HepG2 (cell line): ENCODE data around the gene OR2F2. TPM values are rescaled to one million over a fixed set of nuclear protein-coding genes. Genes with fewer than 3 reads are reported as not detected.

ENCODE experiments used
- GABPA ChIP-seq, 2 experiments: IDR thresholded peaks; 2 replicates each; pipeline ENCODE4 v1.6.1; 2011 to 2016; ENCODE audit warnings: low read depth in 2 of 2, low read length in 1 of 2, missing biosample characterization in 1 of 2, missing genetic modification characterization in 1 of 2
- PAWR ChIP-seq: sonication (generic); formaldehyde crosslinking; IDR thresholded peaks from 2 replicates; pipeline ENCODE4 v1.4.0; 2020; ENCODE audit warnings: missing genetic modification reagents, mild to moderate bottlenecking, borderline replicate concordance
- RBM39 ChIP-seq: fragments of 200-400 bp; formaldehyde crosslinking; IDR thresholded peaks from one replicate; pipeline ENCODE4 v1.6.1; 2018; ENCODE audit warnings: antibody characterized with exemption, mild to moderate bottlenecking, low read depth, low read length; ENCODE audit not compliant: poor library complexity, severe bottlenecking
- ZFY ChIP-seq: sonication (generic); formaldehyde crosslinking; IDR thresholded peaks from 2 replicates; pipeline ENCODE4 v1.4.0; 2020; ENCODE audit warnings: missing genetic modification reagents
- ZMYM4 ChIP-seq: sonication (generic); formaldehyde crosslinking; IDR thresholded peaks from 2 replicates; pipeline ENCODE4 v1.8.1; 2023; ENCODE audit warnings: mild to moderate bottlenecking, missing genetic modification reagents
- ZNF747 ChIP-seq: sonication (generic); formaldehyde crosslinking; IDR thresholded peaks from 2 replicates; pipeline ENCODE4 v1.8.1; 2023; ENCODE audit warnings: missing genetic modification reagents, mild to moderate bottlenecking, borderline replicate concordance
- ZNF772 ChIP-seq: sonication (generic); formaldehyde crosslinking; IDR thresholded peaks from 2 replicates; pipeline ENCODE4 v1.5.0; 2020; ENCODE audit warnings: mild to moderate bottlenecking, missing genetic modification reagents
- ZNF883 ChIP-seq: sonication (generic); formaldehyde crosslinking; IDR thresholded peaks from 2 replicates; pipeline ENCODE4 v1.5.1; 2020; ENCODE audit warnings: mild to moderate bottlenecking, missing genetic modification reagents; ENCODE audit errors: not compliant biosample characterization
- polyA plus RNA-seq, 8 experiments: library from polyadenylated mRNA; depleted of rRNA in 3 of 8; stranded (reverse) in 7 of 8; unstranded in 1 of 8; fragments of >200 nt; fragmentation: Illumina TruSeq in 4 of 8; extraction: Trizol in 4 of 8; gene quantifications; 2 replicates each; pipeline versions ENCODE4 v1.2.1 to v1.2.3, GENCODE V29; 2011 to 2016; ENCODE audit warnings: low read depth in 4 of 8, missing spikeins in 1 of 8, mixed read lengths in 1 of 8; ENCODE audit not compliant: insufficient read depth in 1 of 8
- total RNA-seq, 5 experiments: library from RNA; depleted of rRNA; stranded (reverse); fragments of >200 nt; fragmentation: Illumina TruSeq; extraction: Trizol; gene quantifications; 2 replicates each; pipeline ENCODE4 v1.2.3, GENCODE V29; 2016; ENCODE audit warnings: low read depth in 1 of 5
- TF ChIP-seq, protein P1 (sequence below): IDR thresholded peaks from 2 replicates; pipeline ENCODE4 v1.4.0; 2020; ENCODE audit warnings: mild to moderate bottlenecking, missing genetic modification reagents
- TF ChIP-seq, protein P2 (sequence below): sonication (generic); formaldehyde crosslinking; IDR thresholded peaks from 2 replicates; pipeline ENCODE4 v1.4.0; 2020; ENCODE audit warnings: mild to moderate bottlenecking, missing genetic modification reagents
- TF ChIP-seq, protein P3 (sequence below): sonication (generic); formaldehyde crosslinking; IDR thresholded peaks from 2 replicates; pipeline ENCODE4 v1.5.1; 2020; ENCODE audit warnings: missing genetic modification reagents, mild to moderate bottlenecking, borderline replicate concordance
- TF ChIP-seq, protein P4 (sequence below): IDR thresholded peaks from 2 replicates; pipeline ENCODE4 v1.6.1; 2016; ENCODE audit warnings: low read depth, borderline replicate concordance
- TF ChIP-seq, protein P5 (sequence below): sonication (generic); formaldehyde crosslinking; IDR thresholded peaks from 2 replicates; pipeline ENCODE4 v1.4.0; 2020; ENCODE audit warnings: missing genetic modification reagents, mild to moderate bottlenecking, borderline replicate concordance
- TF ChIP-seq, protein P6 (sequence below): sonication (generic); formaldehyde crosslinking; IDR thresholded peaks from 2 replicates; pipeline ENCODE4 v1.5.0; 2020; ENCODE audit warnings: missing genetic modification reagents, mild to moderate bottlenecking, borderline replicate concordance

The OR2F2 gene
- total and polyA plus RNA-seq, 2 of the 13 experiments (the other 11 are each of a cell fraction or from before 2014, with no cell fraction given): 0.13 TPM; not detected in 1

DNA sequence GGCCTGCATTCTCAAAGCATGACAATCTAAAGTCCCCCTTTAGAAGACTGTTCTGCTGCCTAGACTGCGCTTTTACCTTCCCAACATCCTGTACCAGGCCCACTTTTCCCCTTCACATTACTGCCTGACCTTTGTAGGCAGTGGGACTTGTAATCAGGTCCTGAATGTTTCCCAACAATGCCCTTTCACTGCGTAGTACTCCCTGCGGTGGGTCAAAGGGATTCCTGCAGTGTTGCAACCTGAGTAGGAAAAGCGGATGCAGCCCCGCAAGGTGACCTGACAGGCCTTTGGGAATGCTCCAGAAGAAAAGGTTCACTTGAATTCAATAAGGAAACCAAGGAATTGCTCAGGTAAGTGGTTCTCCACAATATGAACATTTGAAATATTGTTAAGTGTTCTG lies 28.1 kb upstream of the OR2F2 start (continued):
- TF ChIP-seq, protein P1, sequence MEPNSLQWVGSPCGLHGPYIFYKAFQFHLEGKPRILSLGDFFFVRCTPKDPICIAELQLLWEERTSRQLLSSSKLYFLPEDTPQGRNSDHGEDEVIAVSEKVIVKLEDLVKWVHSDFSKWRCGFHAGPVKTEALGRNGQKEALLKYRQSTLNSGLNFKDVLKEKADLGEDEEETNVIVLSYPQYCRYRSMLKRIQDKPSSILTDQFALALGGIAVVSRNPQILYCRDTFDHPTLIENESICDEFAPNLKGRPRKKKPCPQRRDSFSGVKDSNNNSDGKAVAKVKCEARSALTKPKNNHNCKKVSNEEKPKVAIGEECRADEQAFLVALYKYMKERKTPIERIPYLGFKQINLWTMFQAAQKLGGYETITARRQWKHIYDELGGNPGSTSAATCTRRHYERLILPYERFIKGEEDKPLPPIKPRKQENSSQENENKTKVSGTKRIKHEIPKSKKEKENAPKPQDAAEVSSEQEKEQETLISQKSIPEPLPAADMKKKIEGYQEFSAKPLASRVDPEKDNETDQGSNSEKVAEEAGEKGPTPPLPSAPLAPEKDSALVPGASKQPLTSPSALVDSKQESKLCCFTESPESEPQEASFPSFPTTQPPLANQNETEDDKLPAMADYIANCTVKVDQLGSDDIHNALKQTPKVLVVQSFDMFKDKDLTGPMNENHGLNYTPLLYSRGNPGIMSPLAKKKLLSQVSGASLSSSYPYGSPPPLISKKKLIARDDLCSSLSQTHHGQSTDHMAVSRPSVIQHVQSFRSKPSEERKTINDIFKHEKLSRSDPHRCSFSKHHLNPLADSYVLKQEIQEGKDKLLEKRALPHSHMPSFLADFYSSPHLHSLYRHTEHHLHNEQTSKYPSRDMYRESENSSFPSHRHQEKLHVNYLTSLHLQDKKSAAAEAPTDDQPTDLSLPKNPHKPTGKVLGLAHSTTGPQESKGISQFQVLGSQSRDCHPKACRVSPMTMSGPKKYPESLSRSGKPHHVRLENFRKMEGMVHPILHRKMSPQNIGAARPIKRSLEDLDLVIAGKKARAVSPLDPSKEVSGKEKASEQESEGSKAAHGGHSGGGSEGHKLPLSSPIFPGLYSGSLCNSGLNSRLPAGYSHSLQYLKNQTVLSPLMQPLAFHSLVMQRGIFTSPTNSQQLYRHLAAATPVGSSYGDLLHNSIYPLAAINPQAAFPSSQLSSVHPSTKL (CRISPR knock-in tag): peak; percentile 98
- TF ChIP-seq GABPA (IDR thresholded peaks at IDR 0.05; ENCODE audit: low read depth, low read length): no peak
- peak; percentile 48; the same call in 1 of the 2 replicates for TF ChIP-seq GABPA (CRISPR knock-in tag; IDR thresholded peaks at IDR 0.05; ENCODE audit: low read depth)
- TF ChIP-seq, protein P2, sequence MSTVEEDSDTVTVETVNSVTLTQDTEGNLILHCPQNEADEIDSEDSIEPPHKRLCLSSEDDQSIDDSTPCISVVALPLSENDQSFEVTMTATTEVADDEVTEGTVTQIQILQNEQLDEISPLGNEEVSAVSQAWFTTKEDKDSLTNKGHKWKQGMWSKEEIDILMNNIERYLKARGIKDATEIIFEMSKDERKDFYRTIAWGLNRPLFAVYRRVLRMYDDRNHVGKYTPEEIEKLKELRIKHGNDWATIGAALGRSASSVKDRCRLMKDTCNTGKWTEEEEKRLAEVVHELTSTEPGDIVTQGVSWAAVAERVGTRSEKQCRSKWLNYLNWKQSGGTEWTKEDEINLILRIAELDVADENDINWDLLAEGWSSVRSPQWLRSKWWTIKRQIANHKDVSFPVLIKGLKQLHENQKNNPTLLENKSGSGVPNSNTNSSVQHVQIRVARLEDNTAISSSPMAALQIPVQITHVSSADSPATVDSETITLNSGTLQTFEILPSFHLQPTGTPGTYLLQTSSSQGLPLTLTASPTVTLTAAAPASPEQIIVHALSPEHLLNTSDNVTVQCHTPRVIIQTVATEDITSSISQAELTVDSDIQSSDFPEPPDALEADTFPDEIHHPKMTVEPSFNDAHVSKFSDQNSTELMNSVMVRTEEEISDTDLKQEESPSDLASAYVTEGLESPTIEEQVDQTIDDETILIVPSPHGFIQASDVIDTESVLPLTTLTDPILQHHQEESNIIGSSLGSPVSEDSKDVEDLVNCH (CRISPR knock-in tag): no peak
- TF ChIP-seq ZFY (CRISPR knock-in tag): peak; percentile 74
- TF ChIP-seq PAWR (CRISPR knock-in tag): no peak
- no peak for TF ChIP-seq RBM39
- TF ChIP-seq, protein P3, sequence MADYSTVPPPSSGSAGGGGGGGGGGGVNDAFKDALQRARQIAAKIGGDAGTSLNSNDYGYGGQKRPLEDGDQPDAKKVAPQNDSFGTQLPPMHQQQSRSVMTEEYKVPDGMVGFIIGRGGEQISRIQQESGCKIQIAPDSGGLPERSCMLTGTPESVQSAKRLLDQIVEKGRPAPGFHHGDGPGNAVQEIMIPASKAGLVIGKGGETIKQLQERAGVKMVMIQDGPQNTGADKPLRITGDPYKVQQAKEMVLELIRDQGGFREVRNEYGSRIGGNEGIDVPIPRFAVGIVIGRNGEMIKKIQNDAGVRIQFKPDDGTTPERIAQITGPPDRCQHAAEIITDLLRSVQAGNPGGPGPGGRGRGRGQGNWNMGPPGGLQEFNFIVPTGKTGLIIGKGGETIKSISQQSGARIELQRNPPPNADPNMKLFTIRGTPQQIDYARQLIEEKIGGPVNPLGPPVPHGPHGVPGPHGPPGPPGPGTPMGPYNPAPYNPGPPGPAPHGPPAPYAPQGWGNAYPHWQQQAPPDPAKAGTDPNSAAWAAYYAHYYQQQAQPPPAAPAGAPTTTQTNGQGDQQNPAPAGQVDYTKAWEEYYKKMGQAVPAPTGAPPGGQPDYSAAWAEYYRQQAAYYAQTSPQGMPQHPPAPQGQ (CRISPR knock-in tag): no peak
- no peak for TF ChIP-seq ZNF883 (CRISPR knock-in tag)
- no peak for TF ChIP-seq ZNF772 (CRISPR knock-in tag)
- TF ChIP-seq, protein P4, sequence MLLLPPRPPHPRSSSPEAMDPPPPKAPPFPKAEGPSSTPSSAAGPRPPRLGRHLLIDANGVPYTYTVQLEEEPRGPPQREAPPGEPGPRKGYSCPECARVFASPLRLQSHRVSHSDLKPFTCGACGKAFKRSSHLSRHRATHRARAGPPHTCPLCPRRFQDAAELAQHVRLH (CRISPR knock-in tag): peak; percentile 72; the same call in 1 of the 2 replicates
- TF ChIP-seq, protein P5, sequence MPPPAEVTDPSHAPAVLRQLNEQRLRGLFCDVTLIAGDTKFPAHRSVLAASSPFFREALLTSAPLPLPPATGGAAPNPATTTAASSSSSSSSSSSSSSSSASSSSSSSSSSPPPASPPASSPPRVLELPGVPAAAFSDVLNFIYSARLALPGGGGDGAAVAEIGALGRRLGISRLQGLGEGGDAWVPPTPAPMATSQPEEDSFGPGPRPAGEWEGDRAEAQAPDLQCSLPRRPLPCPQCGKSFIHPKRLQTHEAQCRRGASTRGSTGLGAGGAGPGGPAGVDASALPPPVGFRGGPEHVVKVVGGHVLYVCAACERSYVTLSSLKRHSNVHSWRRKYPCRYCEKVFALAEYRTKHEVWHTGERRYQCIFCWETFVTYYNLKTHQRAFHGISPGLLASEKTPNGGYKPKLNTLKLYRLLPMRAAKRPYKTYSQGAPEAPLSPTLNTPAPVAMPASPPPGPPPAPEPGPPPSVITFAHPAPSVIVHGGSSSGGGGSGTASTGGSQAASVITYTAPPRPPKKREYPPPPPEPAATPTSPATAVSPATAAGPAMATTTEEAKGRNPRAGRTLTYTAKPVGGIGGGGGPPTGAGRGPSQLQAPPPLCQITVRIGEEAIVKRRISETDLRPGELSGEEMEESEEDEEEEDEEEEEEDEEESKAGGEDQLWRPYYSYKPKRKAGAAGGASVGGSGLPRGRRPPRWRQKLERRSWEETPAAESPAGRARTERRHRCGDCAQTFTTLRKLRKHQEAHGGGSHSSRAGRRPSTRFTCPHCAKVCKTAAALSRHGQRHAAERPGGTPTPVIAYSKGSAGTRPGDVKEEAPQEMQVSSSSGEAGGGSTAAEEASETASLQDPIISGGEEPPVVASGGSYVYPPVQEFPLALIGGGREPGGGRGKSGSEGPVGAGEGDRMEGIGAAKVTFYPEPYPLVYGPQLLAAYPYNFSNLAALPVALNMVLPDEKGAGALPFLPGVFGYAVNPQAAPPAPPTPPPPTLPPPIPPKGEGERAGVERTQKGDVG (CRISPR knock-in tag): no peak
- TF ChIP-seq ZNF747: no peak
- TF ChIP-seq, protein P6, sequence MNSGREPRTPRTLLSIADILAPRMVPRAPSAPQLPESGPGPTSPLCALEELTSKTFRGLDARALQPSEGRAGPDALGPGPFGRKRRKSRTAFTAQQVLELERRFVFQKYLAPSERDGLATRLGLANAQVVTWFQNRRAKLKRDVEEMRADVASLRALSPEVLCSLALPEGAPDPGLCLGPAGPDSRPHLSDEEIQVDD (CRISPR knock-in tag): no peak
- peak; percentile 88 for TF ChIP-seq ZMYM4 (CRISPR knock-in tag)
